ENCODE data around the gene BCL2L1.

BCL2L1 gene

DNA sequence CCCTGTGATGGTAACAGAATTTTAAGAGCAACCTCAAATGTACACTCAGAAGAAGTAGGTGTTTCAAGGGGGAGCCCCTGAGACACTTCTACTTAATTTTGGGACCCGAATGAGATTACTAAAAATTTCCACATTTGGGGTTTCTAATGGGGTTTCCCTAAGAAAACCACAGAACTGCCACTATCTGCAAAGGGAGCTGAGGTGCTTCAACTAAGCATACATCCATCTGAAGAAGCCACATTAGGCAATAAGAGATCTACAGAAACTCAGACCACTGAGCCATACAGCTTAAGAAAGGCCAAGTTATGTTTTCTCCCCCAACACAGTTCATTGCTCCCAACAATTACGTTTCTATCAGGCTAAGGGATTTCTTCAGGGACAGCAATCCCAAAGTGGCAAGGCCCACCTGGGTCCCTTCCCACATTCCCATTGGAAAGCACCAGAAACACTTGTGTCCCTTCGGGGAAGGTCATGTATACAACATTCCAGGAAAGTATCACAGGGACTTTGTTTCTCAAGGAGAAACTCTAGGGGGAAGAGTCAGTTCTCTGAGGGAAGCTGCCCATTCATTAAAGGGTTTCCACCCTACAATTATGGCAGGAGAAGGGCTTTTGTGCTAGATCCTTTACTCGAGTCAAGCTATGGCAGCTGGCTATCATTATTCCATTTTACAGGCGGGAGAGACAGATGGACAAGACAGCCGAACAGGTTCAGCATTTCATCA lies 5.0 kb downstream of the BCL2L1 start:
- no peak for TF ChIP-seq CTCF (conservative IDR thresholded peaks at IDR 0.05; ENCODE audit: low read depth, low read length)
- DNase-seq (ENCODE audit: low read depth) = no peak
- peak overlapping the region; percentile 32 for H3K4me3 ChIP-seq (ENCODE audit: low read length)

DNA sequence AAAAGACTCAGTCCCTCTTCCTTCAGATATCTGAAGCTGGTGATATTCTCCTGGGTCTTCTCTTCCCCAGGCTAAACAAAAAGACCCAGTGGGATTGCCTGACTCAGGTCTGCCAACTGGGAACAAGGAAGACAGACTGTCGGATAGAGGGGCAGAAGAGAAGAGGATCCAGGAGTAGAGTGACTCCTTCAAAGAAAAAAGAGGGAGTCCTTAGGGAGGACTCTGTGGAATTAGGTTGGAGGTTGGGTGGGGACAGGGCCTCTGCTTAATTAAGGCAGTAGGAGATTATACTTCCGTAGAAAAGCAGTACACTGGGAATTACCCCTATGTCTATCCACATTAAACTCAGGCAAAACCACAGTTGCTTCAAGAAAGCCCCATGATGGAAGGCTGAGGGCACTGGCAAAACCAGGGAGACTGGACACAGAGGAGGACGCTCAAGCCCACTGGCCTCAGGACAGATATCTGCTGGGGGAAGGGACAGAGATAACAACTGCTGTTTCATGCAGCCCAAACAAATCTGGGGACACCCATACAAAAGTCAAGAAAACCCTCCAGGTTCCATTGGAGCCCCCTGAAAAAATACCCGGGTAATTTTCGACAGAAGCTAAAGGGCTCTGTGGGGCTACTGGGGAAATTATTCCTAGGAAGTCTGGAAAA lies 5.7 kb downstream of the BCL2L1 start:
- no peak for TF ChIP-seq CTCF (conservative IDR thresholded peaks at IDR 0.05; ENCODE audit: low read depth, low read length)
- peak overlapping the region; percentile 32 for H3K4me3 ChIP-seq (ENCODE audit: low read length)
- no peak for DNase-seq (ENCODE audit: low read depth)

- DNase-seq (ENCODE audit: low read depth) = no peak
- H3K4me3 ChIP-seq (ENCODE audit: low read length) = peak overlapping the region; percentile 32
- no peak for TF ChIP-seq CTCF (conservative IDR thresholded peaks at IDR 0.05; ENCODE audit: low read depth, low read length)
Measured at GRCh38 chr20:31716351-31716750, 6.3 kb downstream of the BCL2L1 start.

GRCh38 chr20:31715766-31716165 lies 6.9 kb downstream of the BCL2L1 start:
- DNase-seq (ENCODE audit: low read depth) = no peak
- H3K4me3 ChIP-seq (ENCODE audit: low read length) = peak overlapping the region; percentile 4
- no peak for TF ChIP-seq CTCF (conservative IDR thresholded peaks at IDR 0.05; ENCODE audit: low read depth, low read length)

DNA sequence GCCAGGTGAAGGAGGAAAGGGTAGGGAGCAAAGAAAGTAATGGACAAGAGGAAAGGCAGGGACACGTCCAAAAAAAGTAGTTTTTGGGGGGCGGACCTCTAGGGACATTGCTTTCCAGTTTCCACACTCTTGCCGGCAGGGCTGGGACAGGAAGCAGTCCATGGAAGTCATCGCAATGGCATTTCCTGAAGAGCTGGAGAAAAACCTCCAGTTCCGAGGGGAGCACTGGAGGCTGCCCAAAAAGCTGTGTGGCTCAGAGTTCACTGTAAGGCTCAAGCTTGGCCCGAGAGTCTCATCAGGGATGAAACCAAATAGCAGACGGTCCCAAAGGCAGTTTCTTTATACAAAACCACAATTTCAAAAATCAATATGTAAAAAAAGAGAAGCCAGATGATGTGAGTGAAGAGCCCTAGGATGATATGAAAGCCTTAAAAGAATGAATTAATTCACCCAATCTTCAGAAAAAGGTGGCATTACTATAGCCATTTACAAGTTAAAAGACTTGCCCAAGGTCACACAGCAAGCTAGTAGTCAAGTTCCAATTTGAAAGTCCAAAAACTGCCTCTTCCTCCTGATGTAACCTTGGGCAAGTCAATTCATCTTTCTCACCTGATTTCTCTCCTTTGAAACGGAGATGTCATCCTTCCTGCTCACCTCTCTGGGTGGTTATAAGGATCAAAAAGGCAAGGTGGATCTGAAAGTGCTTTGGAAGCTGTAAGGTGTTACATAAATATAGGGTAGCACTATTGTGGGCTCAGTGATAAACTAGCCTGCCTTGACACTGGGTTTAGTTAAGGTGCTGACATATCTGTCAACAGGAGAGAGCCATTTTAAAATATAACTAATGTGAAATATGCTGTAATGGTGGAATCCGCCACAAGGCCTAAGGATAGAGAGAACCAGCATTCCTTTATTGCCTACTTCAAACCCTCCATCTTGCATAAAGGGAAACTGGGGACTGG lies 9.1 kb downstream of the BCL2L1 start:
- DNase-seq (ENCODE audit: low read depth) = no peak
- H3K4me3 ChIP-seq (ENCODE audit: low read length) = peak overlapping the region; percentile 6

More for the DNA sequence above, 9.1 kb downstream of the BCL2L1 start:
- TF ChIP-seq CTCF (conservative IDR thresholded peaks at IDR 0.05; ENCODE audit: low read depth, low read length) = no peak

All from retinal pigment epithelial cell (primary cell).